Activated CD8-positive, alpha-beta memory T cell treated with anti-CD3 and anti-CD28 coated beads, Interleukin-2, amount 50 U/mL, for 4 hours (primary cell): ENCODE results near the gene AOPEP.
"Not testable (repeated sequence)": the region's sequence is repeated elsewhere in the genome, so short reads cannot be mapped to it uniquely, and the experiment has no call there.

Experiments
- DNase-seq: peaks from one replicate; pipeline ENCODE4 v3.0.0-alpha.2; 2020

The AOPEP gene

DNA sequence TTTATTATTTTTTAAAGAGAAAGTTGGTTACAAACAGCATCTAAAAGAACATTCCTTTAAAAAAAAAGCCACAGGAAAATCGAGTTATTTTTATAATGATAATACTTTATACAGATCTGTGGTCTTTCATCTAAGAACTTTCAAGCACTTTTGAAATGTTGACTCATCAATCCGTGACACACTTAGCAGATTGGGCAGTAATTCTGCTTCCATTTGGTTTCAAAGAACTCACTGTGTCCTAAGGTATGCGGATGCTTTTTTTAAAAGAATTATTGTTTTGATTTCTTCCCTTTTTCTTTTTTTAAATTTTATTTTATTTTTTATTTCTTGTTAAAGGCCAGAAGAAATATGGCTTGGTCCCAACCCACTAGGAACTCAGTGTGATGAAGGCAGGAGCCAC lies 147.8 kb downstream of the AOPEP start:
- no peak for DNase-seq

DNA sequence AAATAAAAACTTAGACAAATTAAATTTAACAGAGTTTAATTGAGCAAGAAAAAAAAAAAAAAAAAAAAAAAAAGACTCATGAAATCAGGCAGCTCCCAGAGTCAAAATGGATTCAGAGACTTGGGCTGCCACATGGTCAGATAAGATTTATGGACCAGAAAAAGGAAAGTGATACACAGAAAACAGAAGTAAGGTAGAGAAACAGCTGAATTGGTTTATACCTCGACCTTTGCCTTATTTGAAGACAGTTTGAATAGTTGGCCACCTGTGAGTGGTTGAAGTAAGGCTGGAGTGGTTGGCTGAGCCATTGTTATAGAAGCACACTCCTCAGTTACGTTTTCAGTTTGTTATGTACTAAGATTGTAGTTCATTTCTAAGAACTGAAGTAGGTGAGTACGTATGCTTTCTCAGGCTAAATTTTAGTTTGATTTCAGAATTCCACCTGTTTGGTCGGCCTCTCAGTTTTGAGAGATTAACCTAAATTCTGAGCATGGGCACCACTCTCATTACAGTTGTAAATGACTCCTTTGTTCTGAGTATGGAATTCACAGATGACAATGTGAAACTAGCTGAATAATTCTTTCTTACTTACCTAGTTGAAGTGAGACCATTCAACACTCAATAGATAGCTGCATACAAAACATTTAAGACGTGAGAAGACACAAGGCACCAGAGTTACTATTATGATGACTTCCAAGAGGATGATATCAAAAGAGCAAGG lies 149.0 kb downstream of the AOPEP start:
- DNase-seq: no peak

DNA sequence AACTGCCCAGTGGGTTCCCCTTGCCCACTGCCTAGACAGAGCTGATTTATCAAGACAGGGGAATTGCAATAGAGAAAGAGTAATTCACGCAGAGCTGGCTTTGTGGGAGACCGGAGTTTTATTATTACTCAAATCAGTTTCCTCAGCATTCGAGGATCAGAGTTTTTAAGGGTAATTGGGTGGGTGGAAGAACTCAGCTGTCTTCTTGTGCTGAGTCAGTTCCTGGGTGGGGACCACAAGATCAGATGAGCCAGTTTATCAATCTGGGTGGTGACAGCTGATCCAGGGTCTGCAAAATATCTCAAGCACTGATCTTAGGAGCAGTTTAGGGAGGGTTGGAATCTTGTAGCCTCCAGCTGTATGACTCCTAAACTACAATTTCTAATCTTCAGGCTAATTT lies 152.3 kb downstream of the AOPEP start:
- DNase-seq: not testable (repeated sequence)

DNA sequence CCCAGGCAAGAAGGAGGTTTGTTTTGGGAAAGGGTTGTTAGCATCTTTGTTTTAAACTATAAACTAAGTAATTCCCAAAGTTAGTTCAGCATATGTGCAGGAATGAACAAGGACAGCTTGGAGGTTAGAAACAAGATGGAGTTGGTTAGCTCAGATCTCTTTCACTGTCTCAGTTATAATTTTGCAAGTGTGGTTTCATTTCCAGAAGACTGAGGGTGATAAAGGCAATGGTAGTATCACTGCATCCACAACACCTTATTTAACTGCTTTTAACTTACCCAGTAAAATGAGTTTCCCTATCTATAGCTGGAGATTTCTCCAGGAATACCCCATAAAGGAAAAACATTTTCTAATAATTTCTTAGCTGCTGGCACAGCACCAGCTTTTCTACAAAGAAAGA lies 152.7 kb downstream of the AOPEP start:
- DNase-seq: no peak

DNA sequence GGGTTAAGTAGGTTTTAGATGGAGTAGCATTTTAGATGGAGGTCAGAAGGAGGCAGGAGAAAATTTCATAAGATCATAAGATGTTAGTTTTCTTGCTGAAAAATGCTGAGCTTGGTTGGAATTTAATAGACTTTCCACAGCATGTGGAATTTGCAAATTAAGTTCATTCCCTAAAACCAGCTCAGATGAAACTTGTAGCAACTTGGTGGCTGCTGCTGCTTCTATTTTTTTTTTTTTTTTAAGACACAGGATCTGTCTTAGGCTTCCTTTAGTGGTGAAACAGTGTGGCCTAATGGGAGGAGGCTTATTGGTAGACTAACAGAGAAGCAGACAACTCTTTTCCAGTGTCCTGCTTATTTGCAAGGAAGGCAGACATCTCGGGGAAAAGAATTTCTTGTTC lies 154.5 kb downstream of the AOPEP start:
- DNase-seq: no peak

DNA sequence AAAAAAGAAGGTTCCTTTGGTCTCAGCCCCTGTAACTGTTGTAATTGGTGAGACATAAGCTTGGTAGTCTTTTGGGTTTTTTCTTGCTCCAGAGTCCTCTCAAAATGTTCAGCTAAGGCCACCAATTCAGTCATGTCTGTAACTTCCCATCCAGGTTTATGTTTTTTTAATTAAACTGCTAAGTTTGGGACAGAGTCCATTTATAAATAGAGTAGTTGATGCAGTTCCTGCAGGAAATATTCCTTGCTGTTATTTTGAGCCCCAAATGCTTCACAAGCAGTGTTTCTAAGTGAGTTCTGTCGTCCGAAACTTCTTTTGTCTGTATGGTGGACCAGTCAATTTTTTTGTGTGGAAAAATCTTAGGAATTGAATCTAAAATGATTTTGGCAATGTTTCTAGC lies 155.0 kb downstream of the AOPEP start:
- DNase-seq: no peak

DNA sequence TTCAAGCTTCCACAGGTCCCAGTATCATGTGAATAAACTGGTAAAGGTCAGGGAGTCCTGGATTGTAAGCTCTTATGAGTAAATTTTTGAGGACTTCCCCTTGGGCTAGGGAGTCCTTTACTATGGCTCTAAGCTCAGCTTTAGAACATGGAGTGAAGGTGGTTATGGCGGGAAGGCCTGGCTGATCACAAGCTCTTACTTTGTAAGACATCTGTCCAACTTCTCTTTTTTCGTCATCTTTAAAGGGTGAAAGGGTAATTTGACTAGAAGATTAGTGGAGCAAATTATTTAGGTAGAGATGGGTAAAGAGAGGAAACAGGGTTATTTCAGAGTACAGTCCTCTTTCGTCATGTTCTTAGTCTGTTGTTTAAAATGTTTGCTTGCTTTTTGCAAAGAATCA lies 155.4 kb downstream of the AOPEP start:
- DNase-seq: no peak

DNA sequence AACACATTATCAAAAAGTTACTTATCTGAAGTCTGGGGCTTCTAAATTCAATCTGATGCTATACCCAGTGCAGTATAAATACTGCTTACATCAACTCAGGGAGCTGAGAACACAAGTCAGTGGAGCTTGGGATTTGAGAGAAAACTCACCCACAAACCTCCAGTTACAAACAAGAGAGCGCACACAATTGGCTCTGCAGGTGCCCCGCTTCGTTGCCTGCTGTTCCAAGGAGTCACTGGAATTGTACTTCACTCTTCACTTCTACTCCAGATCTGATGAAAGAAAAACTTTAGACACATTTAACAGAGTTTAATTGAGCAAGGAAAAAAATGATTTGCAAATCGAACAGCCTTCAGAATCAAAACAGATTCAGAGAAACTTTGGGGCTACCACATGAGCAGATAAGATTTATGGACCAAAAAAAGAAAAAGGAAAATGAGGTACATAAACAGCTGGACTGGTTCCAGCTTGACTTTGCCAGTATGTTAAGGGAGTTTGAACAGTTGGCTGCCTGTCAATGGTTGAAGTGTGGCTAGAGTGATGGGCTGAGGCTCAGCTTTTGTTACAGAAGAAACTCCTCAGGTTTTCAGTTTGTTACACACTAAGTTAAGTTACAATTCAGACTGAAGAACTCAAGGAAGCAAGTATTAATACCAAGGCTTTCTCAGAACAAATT lies 156.6 kb downstream of the AOPEP start:
- no peak for DNase-seq

DNA sequence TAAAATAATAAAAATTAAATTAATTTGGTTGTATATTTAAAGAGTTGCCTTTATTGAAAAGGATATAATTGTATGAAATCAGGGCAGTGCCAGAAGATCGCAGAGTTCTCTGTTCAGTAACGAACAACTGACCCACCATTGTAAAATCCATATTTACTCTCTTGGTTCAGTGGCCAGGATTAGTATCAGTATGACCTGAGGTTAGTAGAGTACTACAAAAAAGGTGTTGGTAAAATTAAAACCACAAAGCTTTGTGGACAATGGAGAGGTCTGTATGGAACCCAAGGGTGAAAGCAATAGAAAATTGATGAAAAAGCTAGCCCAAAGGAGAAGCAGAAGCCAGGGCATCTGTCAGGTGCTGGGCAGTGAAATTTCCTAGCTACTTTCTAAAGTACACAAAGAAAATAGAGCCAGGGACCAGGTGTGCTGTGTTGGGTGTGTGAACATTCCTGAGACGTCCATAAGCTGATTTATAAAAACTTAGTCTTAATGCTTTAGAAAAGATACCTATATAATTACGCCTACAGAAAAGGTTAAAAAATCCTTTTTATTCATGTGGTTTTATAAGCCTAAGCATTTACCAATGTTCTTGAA lies 159.5 kb downstream of the AOPEP start:
- no peak for DNase-seq

DNA sequence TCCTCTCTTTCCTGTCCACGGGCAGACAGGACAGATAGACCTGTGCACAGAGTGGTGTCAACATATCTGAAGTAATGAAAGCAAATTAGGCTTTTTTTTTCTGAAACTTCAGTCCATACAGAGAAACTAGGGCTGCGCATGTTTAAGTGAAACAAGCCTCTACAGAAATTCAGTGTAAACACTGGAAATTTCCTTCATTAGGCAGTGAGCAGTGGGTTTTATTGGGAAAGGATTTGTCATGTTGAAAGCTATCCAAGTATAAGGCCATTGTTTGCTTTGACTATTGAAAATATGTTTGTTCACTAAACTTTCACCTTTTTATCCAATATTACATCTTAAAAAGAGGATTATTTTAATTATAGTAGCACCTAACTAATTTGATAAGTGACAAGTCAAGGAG lies 161.2 kb downstream of the AOPEP start:
- DNase-seq: no peak

DNA sequence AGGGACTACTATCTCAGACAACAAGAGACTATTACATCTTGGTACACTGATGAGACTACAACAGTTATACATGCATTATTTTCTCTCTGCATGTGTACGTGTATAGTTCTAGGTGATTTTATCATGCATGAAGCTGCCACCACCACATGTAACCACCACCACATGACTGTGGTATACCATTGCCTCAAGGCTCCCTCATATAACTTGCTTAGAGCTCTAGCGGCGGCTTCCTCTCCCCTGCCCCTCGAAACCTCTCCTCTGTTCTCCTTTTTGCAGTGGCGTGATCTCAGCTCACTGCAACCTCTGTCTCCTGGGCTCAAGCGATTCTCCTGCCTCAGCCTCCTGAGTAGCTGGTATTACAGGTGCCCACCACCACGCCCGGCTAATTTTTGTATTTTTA lies 162.3 kb downstream of the AOPEP start:
- no peak for DNase-seq

DNA sequence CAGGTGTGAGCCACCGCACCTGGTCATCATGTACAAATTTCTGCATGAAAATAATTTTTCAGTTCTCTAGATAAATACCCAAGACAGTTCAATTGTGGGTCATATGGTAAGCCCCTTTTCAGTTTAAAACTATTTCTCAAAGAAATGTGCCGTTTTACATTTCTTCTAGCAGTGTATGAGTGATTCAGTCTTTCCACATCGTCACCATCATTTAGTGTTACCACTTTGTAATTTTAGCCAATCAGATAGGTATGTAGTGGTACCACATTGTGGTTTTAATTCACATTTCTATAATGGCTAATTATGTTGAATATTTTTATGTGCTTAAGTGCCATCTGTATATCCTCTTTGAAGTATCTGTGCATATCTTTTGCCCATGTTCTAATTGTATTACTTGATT lies 163.1 kb downstream of the AOPEP start:
- DNase-seq: no peak

DNA sequence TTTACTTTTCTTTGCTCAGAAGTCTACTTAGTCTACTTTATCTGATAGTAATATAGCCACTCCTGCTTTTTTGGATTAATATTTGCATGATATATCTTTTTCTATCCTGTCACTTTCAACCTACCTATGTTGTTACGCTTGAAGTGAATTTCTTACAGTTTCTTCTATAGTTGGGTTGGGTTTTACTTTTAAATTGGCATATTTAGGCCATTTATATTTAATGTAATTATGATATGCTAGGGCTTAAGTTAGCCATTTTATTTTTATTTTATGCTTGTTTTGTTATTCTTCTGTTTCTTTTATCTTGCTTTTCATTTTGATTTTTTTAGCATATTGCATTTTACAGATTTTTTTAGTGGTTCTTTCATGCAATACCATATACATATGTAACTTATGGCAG lies 164.7 kb downstream of the AOPEP start:
- DNase-seq: no peak

DNA sequence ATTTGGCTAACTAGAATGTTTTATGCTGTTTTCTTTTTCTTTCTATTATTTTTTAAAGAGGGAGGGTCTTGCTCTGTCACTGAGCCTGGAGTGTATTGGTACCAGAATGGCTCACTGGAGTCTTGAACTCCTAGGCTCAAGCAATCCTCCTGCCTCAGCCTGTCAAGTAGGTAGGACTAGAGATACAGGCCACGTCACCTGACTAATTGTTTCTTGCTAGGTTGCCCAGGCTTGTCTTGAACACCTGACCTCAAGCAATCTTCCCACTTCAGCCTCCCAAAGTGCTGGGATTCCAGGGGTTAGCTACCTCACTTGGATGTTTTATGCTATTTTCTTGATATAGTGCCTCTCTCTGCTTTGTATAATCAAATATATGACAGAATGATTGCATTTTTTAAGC lies 166.2 kb downstream of the AOPEP start:
- no peak for DNase-seq

DNA sequence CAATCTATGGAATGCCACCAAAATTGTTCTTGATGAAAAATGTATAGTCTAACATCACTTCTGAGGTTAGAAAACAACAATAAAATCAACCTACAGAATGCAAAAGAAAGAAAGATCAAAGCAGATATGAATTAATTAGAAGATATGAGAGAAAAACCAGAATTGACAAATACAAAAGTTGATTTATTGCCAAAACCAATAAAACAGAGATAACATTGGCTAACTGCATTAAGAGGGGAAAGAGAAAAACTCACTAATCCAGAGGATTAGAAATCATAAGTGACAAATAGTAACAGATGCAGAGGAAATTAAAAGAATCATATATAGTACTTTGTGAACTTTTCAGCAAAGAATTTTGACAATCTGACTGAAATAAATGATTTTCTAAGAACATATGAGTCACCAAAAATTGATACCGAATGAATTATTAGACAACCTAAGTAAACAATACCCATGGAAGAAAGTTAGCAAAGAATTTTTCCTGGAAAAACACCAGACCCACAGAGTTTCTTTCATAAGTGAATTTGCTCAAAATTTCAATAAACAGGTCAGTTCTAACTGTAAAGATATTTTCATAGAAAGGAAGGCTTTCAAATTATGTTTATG lies 167.7 kb downstream of the AOPEP start:
- no peak for DNase-seq

DNA sequence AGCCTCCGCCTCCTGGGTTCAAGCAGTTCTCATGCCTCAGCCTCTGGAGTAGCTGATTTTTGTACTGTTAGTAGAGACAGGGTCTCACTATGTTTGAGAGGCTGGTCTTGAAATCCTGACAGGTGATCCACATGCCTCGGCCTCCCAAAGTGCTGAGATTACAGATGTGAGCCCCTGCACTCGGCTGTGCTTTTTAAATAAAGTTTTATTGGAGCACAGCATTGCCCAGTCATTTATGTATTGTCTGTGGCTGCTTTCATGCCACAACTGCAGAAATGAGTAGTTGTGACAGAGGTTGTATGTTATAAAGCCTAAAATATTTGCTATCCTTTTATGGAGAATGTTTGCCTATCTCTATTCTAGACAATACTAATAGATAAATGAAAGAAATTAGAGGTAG lies 169.2 kb downstream of the AOPEP start:
- DNase-seq: no peak

DNA sequence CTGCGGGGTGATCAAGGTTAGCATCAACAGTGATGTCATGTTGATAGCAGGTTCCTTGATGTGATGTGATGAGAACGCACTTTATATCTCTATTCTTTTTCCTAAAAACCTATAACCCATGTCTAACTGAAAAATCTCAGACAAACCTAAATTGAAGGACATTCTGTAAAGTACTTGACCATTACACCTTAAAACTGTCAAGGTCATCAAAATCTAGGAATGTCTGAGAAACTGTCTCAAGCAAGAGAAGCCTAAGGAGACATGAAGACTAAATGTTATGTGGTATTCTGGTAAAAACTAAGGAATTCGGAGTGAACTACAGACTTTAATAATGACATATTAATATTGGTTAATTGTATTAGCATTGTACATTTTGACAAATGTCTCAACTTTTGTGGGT lies 170.0 kb downstream of the AOPEP start:
- no peak for DNase-seq

DNA sequence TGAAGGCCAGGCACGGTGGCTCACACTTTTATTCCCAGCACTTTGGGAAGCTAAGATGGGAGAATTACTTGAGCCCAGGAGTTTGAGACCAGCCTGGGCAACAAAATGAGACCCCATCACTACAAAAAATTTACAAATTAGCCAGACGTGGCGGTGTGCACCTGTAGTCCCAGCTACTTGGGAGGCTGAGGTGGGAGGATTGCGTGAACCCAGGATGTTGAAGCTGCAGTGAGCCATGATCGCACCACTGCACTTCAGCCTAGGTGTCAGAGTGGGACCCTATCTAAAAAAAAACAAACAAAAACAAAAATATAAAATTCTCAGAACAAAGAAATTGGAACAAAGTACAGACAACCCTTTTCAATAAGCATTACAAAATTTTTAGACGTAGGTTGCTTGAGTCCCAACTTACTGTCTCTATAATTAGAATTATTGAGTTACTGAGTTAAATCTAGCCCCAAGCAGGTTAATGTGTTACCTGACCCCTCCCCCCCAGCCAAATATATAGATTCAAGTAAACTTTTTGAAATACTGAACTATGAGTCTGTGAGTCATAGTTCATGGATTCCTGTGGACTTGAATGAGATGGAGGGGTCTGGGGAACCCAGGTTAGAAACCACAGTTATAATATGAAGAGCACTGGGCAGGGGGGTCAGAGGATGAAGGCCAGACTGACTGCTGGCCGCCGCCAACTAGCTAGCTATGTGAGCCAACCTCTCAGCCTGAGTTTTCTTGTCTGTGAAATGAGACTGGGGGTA lies 173.1 kb downstream of the AOPEP start:
- no peak for DNase-seq

DNA sequence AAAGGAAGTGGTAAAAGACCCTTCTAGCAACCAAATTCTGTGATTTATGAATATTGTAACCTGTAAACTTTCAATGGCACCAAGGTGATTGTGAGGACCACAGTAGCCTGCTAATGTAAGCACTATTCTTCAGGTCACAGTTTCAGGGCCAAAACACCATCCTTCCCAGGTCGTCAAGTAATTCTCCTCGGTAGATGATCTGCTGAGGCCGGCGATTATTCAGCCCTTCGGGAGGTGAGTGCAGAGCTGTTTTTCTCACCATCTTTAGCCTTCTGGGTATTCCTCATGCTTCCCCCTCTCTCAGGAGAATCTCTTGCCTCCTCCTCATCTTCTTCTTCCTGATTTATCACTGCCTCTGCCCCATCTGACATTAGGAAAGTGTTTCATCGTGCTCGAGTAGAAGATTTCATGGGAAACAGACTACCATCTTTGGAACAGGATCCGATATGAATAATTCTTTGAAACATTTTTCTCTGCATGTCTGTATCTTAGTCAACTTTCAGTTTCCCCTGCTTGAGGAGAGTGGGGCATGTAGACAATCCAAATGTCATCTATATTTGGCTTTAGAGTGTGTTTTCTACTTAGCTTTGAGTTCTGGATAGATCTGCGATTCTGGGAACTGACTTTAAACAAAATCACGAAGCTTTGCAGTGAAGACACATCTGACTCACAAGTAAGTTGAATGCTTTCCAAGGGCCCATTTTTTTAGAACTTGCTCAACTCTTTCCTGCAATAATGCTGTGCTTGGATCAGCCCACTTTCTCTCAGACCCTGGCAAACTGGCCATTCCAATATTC lies 173.9 kb downstream of the AOPEP start:
- no peak for DNase-seq

DNA sequence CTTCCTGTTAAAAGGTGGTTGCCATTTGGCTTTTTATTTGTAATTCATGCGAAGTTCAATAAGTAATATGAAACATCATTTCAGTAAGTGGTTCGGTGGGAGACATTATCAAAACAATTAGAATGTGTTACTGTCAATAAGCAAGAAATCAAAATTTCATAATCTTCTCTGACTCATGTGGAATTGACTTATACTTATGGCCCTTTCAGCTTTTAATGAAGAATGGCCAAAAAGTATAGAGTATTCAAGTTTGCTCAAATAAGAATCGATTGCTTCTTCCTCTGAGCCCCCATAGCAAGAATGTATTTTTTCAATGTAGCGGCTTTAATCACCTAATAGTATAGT lies 174.5 kb downstream of the AOPEP start:
- DNase-seq: no peak

DNA sequence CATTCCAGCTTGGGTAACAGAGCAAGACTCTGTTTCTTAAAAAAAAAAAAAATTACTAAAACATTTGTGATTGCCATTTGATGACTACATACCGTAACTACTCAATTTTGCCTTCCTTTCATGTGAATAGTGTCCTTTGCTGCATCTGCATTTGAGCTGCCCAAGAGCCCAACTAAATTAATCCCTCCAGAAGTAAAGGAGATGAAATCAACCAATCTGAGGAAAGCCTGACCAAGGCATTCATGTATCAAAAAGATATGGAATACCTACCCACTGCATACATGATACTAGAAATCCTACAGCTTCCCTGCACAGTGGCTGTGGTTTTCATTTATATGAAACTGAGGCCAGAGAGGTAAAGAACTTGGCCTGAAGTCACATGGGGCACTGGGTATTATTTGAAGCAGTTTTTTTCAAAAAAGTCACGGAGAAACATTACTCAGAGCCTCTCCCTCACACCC lies 177.5 kb downstream of the AOPEP start:
- no peak for DNase-seq

DNA sequence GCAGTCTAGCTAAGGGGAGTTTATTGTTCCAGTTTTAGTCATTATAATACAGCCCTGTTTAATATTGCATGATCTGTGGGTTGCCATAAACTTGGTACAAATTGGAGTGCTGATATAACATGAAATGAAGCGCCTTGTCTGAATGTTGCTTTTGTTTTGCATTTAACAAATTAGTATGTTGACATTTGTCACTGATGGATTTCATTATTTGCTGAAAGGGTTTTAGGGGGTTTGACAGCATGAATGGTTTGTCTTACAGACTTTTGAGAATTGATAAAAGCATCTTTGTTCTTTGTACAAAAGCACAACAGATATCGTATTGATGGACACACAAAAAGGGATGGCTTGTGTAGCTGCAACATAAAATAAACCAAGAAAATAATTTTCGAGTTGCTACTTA lies 178.3 kb downstream of the AOPEP start:
- no peak for DNase-seq

DNA sequence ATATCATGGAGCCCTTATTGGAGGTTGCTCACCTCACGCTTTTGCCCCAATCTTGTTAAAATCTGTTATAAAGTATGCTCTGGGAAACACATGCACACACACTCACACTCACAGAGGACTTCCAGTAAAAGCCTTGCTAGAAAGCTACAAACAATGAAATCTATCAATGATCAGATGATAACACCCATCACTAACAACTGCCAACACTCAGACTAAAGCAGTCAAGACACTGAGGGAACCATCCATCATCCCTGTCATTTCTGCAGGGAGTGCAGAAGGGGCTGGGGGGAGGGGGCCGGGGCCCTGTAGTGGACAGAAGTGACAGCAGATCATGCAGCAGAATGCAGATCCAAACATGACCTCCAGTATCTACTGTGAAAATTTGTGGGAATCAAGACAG lies 179.1 kb downstream of the AOPEP start:
- no peak for DNase-seq
